ENCODE results near the gene GYPE. TPM values are rescaled to one million over a fixed set of nuclear protein-coding genes. Genes with fewer than 3 reads are reported as not detected.
"Not testable (repeated sequence)": the region's sequence is repeated elsewhere in the genome, so short reads cannot be mapped to it uniquely, and the experiment has no call there.

The GYPE gene
- total RNA-seq, 3 donors from 2014 or later (not counting 1 experiment from before 2014, with no cell fraction given) = 0.31 to 1.3 (median 1.2) TPM

DNA sequence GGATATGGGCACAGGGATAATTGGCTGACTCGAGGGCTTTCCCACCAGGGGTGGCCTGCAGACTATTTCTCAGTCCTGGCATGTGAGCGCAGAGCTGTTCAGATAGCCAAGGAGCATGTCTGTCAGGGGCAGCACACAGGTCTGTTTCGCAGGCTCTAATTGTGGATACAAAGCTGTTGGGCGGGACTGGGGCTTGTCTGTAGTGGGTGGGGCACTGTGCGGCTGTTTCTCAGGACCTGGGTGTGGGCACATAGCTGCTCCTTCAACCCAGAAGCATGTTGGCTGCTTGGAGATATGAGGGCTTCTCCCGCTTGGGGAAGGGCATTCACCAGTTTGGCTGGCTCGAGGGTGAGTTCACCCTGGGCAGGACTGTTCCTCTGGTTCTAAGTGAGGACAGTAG, 65.9 kb downstream of the GYPE start:
- H3K27me3 Mint-ChIP-seq (ENCODE audit: low read depth in 2 of 2); H3K9me3 Mint-ChIP-seq; ATAC-seq; H3K4me1 Mint-ChIP-seq; H3K27ac Mint-ChIP-seq; H3K9me3 ChIP-seq (ENCODE audit: control insufficient read depth, insufficient read depth, low read length); H3K4me3 ChIP-seq (ENCODE audit: low read length); H3K4me1 ChIP-seq (ENCODE audit: control insufficient read depth, insufficient read depth, low read length); intact Hi-C loops (cut with micrococcal nuclease); H3K36me3 Mint-ChIP-seq; H3K27me3 ChIP-seq (ENCODE audit: control insufficient read depth, insufficient read depth, low read length); H3K4me3 Mint-ChIP-seq; H3K27ac ChIP-seq (ENCODE audit: low read length); H3K36me3 ChIP-seq (ENCODE audit: control insufficient read depth, insufficient read depth, low read length); DNase-seq: not testable (repeated sequence)
- WGBS (ENCODE audit: insufficient coverage) = 82% methylated on average over 4 of the region's 7 CpGs

DNA sequence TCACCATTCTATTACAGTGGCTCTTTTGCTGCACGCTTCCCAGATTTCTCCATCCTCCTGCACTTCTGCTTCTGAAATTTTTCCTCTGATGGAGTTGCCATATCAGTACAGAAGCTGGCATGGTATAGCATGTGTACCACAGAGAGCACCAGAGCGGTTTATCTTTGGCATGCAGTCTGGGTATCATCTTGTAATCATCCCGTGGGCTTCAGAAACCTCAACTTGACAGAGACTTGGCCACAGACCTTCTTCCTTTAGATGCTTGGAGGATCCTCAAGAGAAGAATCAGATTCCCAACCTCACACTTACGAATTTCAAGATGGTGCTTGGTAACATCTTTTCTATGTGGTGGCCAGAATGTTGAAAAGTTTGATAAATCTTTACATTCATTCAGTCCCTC, 71.2 kb downstream of the GYPE start:
- H3K27me3 Mint-ChIP-seq (ENCODE audit: low read depth in 2 of 2); H3K36me3 ChIP-seq (ENCODE audit: control insufficient read depth, insufficient read depth, low read length); H3K9me3 ChIP-seq (ENCODE audit: control insufficient read depth, insufficient read depth, low read length); H3K27ac Mint-ChIP-seq; H3K4me3 Mint-ChIP-seq; H3K27me3 ChIP-seq (ENCODE audit: control insufficient read depth, insufficient read depth, low read length); ATAC-seq; H3K9me3 Mint-ChIP-seq; intact Hi-C loops (cut with micrococcal nuclease); H3K4me3 ChIP-seq (ENCODE audit: low read length); H3K36me3 Mint-ChIP-seq; H3K4me1 Mint-ChIP-seq; H3K27ac ChIP-seq (ENCODE audit: low read length); DNase-seq; H3K4me1 ChIP-seq (ENCODE audit: control insufficient read depth, insufficient read depth, low read length): not testable (repeated sequence)
- 81% methylated on average over 3 of the region's 4 CpGs for WGBS (ENCODE audit: insufficient coverage)

DNA sequence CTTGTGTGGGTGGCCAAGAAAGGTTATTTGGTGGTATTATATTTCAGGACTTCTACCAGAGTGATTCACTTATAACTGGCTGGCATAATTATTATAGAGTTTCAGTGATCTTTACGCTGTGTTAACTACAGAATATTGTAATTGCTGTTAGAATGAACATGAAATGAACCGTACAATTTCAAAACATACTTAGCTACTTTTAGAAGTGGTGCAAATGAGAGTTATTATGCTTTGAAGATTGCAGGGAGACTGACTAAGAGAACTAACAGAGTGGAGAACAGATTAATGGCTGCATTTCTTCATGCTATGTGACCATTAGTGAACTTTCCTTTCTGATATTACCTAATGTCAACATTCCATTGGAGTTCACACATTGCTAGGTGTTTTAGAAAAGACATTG, 71.7 kb downstream of the GYPE start:
- H3K27ac ChIP-seq (ENCODE audit: low read length); H3K4me3 Mint-ChIP-seq; H3K4me1 ChIP-seq (ENCODE audit: control insufficient read depth, insufficient read depth, low read length); H3K27ac Mint-ChIP-seq; H3K4me1 Mint-ChIP-seq; H3K36me3 ChIP-seq (ENCODE audit: control insufficient read depth, insufficient read depth, low read length); H3K9me3 Mint-ChIP-seq; H3K9me3 ChIP-seq (ENCODE audit: control insufficient read depth, insufficient read depth, low read length); H3K36me3 Mint-ChIP-seq; DNase-seq; intact Hi-C loops (cut with micrococcal nuclease); H3K27me3 ChIP-seq (ENCODE audit: control insufficient read depth, insufficient read depth, low read length); H3K27me3 Mint-ChIP-seq (ENCODE audit: low read depth in 2 of 2); ATAC-seq; H3K4me3 ChIP-seq (ENCODE audit: low read length): not testable (repeated sequence)
- WGBS (ENCODE audit: insufficient coverage) = no CpG with 5 or more reads among the region's 2 CpGs

DNA sequence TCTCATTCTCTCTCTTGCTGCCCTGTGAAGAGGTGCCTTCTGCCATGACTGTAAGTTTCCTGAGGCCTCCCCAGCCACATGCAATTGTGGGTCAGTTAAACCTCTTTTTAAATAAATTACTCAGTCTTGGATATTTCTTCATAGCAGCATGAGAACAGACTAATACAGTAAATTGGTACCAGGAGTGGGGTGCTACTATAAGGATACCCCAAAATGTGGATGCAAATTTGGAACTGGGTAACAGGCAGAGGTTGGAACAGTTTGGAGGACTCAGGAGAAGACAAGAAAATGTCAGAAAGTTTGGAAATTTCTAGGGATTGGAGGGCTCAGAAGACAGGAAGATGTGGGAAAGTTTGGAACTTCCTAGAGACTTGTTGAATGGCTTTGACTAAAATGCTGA, 74.8 kb downstream of the GYPE start:
- H3K36me3 Mint-ChIP-seq; ATAC-seq; H3K27ac ChIP-seq (ENCODE audit: low read length); H3K4me1 ChIP-seq (ENCODE audit: control insufficient read depth, insufficient read depth, low read length); H3K4me3 Mint-ChIP-seq; DNase-seq; H3K36me3 ChIP-seq (ENCODE audit: control insufficient read depth, insufficient read depth, low read length); H3K27me3 Mint-ChIP-seq (ENCODE audit: low read depth in 2 of 2); H3K4me1 Mint-ChIP-seq; H3K27ac Mint-ChIP-seq; intact Hi-C loops (cut with micrococcal nuclease); H3K27me3 ChIP-seq (ENCODE audit: control insufficient read depth, insufficient read depth, low read length); H3K4me3 ChIP-seq (ENCODE audit: low read length); H3K9me3 ChIP-seq (ENCODE audit: control insufficient read depth, insufficient read depth, low read length): not testable (repeated sequence)
- H3K9me3 Mint-ChIP-seq = peaks cover 9 to 11% of the 10 kb centered on the region in 2 donors

DNA sequence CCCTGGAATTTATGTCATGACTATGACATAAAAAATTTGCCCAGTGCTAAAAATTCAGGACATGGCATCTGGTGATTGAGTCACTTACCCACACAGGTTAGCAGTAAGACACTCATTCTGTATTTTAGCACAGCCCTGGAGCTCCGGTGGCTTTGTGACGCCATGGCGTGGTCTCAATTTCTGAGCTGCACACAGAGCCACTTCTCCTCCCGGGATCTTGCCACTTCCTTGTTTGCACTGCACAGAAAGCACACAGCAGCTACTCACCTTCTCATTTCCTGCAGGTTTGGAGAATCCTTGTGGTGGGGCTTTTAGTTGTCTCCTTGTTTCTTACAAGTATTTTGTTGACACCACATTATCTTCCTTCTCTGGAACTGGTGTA, 76.1 kb downstream of the GYPE start:
- H3K27me3 Mint-ChIP-seq (ENCODE audit: low read depth in 2 of 2); H3K4me3 Mint-ChIP-seq; H3K27me3 ChIP-seq (ENCODE audit: control insufficient read depth, insufficient read depth, low read length); H3K36me3 ChIP-seq (ENCODE audit: control insufficient read depth, insufficient read depth, low read length); intact Hi-C loops (cut with micrococcal nuclease); H3K4me1 ChIP-seq (ENCODE audit: control insufficient read depth, insufficient read depth, low read length); H3K36me3 Mint-ChIP-seq; ATAC-seq; H3K4me1 Mint-ChIP-seq; DNase-seq; H3K9me3 ChIP-seq (ENCODE audit: control insufficient read depth, insufficient read depth, low read length); H3K27ac Mint-ChIP-seq; H3K4me3 ChIP-seq (ENCODE audit: low read length); H3K27ac ChIP-seq (ENCODE audit: low read length): not testable (repeated sequence)
- peaks cover 9 to 11% of the 10 kb centered on the region in 2 donors for H3K9me3 Mint-ChIP-seq
- WGBS (ENCODE audit: insufficient coverage) = 36% methylated on average over 3 of the region's 4 CpGs

Other genes with a start within 250 kb of the GYPE start
- under 1 TPM in 1 of 3 donors, not detected in 2; 0.07 TPM for gene FREM3, start 204.9 kb downstream of the GYPE start, total RNA-seq
- not detected for gene GYPB, start 113.8 kb upstream of the GYPE start, total RNA-seq
- gene GYPA, start 235.2 kb upstream of the GYPE start, total RNA-seq = not detected

All from natural killer cell (primary cell).